ENCODE measurements around the gene DTHD1.

DTHD1 gene

DNA sequence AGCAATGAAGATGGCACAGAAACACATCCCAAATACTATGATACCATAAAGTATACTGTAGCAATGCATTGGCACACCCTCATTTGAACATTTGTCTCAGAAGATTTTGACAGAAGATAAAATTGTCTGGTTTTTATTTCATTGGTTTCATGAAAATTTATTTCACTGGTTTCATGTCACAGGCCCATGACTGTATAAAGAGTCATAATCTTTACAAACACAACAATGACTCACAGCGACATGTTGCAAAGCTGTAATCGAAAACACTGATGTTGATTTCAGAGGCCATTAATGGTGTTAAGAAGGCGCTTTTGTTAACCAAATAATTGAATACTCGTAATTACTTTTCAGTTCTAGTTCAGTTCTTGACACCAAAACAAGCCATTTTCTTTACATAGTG lies 8.1 kb upstream of the DTHD1 start:
- DNase-seq = no peak

DNA sequence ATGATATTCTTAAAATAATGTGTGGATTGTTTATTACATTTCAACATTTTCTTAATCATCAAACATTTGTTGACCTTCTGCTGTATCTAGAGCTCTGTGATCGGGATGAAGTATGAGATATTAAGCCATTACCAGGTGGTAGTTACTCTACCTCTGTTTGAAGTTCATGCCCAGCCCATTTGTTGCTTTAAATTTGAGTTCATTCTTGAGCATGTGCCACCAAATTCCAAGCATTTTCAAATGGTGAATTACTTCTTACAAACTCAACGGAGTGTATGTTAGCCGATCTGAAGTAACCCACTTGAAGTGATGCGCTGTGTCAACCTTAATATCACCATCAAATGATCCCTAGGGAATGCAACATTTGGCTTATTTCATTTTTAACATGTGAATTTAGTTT lies 7.3 kb upstream of the DTHD1 start:
- no peak for DNase-seq

DNA sequence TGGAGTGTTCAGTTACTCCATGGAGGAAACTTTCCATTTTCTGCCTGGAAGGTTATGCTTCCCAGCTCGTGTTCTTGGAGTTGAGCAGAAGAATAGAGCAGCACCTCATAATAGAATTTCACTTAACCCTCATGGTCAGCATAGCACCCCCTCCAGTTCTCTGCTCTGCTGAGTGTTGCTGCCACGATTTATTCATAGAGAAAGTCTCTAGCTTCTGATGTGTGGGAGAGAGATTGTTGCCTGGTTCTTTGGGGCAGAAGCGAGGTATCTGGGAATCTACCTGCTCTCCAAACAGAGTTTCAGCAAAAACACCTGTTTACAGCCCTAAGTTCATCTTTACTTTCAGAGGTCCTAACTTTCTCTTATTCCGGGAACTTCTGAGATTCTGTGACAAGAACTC lies 3.9 kb upstream of the DTHD1 start:
- no peak for DNase-seq

DNA sequence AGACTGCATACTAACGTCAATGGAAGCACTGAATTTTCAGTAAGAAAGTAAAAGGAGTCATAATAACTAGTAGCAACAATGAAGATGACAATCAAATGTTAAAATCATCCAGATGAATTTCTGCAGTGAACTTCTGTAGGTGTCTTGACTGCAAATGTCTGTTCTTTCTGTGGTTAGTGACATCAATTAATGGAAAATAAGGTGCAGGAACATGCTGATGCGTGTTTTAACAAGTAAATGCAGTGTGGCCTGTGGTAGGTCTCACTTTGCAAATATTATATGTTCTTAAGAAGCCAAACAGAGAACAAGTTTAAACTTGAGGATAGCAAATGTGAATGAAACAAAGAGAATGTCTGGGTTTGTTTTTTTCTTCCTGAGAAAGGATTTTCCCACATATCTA lies 2.6 kb upstream of the DTHD1 start:
- no peak for DNase-seq

DNA sequence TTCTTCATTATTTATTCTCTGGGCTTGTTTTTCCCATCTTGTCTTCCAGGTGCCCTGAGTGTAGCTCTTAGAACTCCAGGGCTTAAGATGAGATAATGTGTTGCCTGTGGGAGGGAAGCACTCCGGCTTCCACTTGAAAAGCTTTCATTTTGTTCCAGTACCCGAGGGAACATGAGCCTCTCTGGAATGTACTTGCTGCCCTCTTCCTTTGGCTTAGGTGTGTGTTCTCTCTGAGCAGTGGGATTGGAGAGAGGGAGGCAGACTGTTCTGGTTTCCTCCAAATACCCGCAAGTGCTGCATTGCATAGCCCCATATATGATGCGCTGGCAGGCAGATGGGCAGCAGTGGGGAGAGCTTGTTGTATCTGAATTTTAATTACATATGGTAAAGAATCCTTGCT lies 861 bp upstream of the DTHD1 start:
- no peak for DNase-seq

GRCh38 chr4:36282503-36283030 lies 1.2 kb downstream of the DTHD1 start:
- DNase-seq = no peak

- DNase-seq = no peak
These were observed 2.6 kb downstream of the DTHD1 start for GRCh38 chr4:36283912-36284465.

DNA sequence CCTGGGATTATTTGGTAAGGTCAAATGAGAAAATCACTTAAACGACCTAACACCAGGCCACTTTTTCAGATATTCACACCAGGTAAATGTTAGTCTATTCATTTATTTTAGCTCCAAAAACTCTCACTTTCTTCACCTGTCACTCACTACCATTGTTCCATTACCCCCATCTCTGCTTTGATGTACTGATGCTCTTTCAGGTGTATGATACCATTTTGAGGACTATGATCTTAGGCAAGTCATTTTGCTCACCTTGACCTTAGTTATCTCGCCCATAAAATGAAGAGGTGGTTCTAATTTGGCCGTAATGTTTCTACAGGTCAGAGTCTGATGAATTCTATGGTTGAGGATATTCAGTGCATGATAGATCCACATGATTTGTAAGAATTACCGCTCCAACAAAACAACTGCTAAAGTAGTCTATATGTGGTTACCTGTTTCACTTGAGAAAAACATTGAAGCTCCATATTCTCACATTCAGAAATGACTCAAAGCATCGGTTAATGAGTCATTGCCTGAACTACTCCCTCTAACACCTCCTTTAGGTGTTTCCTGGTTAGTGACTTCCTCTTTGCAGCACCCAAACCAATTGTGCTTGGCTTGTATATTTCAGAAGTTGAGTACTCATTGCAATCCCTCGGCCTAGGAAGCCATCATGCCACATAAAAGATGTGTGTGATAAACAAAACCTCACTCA lies 4.5 kb downstream of the DTHD1 start:
- DNase-seq = no peak

DNA sequence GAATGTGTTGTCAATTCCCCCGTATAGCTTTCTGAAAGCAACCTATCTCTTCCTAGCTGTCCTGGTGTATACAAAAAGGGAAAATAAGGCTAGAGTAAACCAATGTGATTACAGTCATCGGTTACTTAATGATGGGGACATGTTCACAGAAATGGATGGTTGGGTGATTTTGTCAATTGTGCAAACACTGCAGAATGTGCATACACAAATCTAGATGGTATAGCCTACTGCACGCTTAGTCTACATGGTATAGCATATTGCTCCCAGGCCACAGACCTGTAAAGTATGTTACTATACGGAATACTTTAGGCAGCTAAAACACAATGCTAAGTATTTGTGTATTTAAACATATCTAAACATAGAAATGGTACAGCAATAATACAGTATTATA lies 5.1 kb downstream of the DTHD1 start:
- no peak for DNase-seq

DNA sequence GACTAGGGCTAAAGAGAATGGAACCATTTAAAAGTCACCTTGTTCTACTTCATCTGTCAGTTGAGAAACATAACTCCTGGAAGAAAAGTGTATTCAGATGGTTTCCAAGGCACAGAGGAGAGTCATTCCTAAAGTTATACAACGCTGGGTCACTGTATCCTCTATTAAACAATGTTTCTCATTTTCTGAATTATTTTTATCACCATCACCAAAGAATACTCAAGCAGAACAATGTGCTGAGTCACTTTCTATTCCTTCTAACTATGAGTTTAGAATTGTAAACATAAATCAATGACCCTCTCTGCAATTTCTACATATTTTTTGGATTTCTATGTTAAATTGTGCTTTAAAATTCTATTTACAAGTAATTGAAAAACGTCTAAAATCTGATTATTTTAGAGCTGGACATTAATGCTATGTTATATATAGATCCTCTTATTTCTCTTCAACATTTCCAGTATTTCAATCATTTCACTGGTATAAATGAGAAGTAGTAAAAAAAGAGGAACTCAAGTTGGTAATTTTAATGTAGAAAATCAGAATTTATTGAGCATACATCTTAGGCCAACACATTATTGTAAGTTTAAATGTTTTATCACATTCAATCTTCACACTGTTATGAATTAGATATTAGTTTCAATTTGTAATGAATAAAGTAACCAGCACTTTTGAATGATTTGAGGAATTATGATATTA lies 7.5 kb downstream of the DTHD1 start:
- no peak for DNase-seq

GRCh38 chr4:36290641-36291040 lies 9.2 kb downstream of the DTHD1 start:
- DNase-seq = no peak

DNA sequence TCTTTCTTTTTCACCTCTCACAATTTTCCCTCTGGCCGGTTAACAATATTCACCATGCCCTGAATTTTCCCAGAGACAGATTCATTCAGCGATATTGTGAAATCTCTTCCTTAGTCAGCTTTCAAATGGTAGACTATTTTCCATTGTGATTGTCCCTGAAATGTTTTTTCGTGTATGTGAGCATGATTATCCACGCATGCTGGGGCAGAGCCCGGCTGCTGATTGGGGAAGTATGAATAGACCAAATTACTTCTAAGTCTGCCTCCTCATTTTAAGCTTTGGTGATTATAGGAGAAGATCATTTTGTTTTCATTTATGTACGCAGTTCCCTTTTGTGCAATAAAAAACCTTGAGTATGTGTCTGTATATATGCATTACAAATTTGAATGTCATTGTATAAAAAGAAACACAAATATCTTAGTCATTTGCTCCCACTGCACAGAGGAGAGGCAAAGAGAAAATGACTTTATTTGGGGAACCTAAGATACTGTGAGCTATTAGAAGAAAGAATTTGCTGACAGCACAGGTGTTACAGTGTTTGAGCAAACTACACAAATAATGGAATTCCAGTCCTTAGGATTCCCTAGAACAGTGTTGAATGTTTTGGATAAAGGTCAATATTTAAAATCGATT lies 11.3 kb downstream of the DTHD1 start:
- DNase-seq = no peak

DNA sequence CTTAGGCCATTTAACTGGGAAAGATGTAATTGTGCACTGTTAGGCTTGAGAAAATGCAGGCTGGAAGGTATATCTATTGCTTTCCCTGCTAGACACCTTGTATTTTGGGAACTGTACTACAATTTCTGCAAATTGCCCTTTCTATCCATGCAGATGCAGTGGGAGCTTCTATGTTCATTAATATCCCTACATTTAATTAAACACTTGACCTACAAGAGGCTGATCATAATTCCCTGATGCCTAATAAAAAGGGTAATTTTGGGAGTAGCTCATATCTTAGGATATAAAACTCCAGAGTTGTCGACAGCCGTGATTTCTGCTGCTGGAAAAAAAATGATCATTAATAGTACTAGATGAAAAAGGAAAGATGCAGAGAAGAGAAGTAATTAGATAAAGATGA lies 19.7 kb downstream of the DTHD1 start:
- DNase-seq = no peak

- no peak for DNase-seq
These were observed 22.2 kb downstream of the DTHD1 start for GRCh38 chr4:36303426-36304137.

DNA sequence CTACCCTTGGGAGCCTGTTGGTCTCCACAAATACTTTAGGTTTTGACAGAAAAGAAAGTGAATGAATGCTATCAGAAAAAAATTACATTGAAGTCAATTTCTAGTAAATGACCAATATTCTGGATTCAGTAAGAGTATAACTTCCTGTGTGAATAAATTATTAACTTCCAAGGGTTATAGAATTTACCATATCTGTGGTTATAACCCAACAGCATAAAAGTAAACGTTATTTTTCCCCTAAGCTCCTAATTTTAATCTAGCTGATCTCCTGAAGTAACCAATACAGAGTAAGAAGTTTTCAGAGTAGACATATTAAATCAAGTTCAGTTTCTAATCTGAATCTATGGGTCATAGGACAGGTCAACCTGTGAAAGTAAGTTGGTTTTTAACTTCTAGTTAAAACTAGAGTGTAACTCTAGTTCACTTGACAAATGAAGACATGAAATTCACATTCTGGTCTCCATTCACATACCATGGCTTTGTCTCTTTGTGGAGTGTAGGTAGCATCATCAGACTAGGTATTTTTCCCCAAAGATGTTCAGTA lies 22.8 kb downstream of the DTHD1 start:
- no peak for DNase-seq

DNA sequence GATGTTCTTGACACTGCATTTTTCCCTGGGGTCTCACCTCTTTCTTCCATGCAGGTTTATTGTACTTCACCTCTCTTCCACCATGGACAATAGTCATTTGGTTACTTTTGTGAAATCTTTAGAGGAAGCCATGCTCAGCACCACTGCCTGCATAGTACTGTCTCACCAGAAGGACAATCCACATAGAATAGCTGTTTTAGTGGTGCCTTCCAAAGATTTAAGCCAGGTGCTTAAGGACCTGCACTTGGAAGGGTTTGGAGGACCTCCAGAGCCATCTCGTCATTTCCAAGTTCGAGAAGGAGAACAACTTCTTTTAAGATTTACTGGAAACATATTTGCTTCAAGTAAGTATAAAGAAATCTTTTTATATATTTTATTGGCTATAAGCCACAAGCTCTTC lies 26.7 kb downstream of the DTHD1 start:
- no peak for DNase-seq

DNA sequence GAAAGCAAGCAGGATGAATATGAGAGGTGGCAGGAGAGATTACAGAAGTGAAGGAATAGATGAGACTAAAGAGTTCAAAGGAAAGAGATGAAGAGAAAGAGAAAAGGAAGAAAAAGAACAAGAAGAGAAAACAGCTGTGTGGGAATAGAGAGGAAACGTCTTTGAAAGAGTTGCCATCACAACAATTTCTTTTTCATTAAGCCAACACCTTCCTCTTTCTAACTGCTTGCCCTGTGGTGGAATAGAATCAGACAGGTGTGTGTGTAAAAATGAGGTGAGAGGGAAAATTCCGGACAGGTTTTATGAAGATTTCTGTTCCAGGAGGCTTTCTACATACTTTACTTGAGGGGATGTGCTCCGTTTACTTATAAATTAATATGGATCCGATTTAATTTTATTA lies 28.8 kb downstream of the DTHD1 start:
- DNase-seq = no peak

DNA sequence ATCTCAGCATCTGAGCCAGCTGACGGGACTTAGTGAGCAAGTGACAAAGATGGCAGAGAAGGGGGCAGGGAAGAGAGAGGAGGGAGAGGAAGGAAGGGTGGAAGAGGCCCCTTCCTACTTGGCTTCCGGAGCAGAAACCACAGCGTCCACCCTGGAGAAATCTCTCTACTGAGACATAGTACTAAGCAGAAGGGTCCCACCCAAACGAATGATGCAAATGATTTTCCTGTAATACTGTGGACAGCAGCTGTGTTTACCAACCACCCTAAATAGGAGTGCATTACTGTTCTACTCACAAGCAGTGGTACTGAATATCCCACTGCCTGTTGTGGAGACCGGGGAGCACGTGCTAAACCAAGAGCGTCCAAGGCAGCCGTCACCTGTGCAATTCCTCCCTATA lies 29.4 kb downstream of the DTHD1 start:
- peak; percentile 81 to 86 for DNase-seq

- DNase-seq = no peak
These were observed 31.1 kb downstream of the DTHD1 start for GRCh38 chr4:36312511-36312910.

DNA sequence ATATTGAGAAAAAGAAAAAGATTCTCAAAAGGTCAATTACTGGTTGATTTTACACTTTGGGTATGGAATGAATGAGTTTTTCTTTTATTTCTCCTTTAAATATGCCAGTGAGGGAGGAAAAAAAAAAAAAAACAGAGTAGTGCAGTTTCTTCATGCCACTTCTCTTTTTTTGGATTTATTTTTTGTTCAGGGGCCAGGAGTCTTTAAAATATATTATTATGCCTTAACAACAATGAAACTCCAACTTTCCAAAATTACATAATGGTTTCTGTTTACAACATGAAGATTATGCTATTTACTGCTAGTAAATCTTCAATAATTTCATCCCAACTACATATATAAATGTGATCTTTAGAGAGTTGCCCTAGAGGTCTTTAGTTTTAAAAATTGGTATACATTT lies 31.9 kb downstream of the DTHD1 start:
- no peak for DNase-seq

GRCh38 chr4:36313703-36314102 lies 32.3 kb downstream of the DTHD1 start:
- no peak for DNase-seq

GRCh38 chr4:36316607-36317006 lies 35.2 kb downstream of the DTHD1 start:
- no peak for DNase-seq

- DNase-seq = no peak
These were observed 36.3 kb downstream of the DTHD1 start for GRCh38 chr4:36317721-36318120.

Measured in NCI-H526 (cell line).